ENCODE measurements around the gene CCL8.
"Not testable (repeated sequence)": the region's sequence is repeated elsewhere in the genome, so short reads cannot be mapped to it uniquely, and the experiment has no call there.

The CCL8 gene

DNA sequence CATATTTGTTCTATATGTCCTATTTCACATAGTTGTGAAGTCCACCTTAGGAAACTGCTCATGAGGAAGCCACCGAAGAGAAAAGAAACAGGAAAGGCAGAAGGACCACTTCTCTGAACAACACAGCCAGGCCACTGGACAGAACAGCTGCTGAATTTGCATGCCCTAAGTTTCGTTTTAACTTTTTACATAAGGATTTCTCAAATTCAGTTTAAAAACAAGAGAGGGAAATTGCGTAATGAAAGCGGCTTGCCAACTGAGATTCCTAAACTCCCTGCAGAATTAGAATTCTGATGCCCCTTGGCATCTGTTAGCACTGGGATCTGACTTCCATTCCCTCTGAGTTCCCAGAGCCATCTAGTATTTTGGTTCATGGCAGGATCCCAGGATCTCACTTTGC is 5.0 kb upstream of the CCL8 start:
- ATAC-seq (no peak), DNase-seq (no peak)

DNA sequence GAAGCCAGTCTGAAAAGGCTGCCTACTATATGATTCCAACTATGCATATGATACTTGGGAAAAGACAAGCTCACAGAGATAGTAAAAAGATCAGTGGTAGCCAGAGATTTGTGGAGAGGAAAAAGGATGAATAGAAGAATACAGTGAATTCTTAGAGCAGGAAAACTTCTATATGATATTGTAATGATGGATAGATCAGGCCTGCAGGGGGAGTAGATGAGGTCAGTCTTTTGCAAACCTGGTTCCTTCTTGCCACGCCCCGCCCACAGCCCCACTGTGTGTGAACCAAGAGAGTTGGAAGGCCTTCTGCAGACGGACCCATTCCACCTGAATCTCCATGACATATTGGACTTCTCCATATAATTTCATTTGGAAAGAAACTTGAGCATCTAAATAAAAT is 761 bp upstream of the CCL8 start:
- ATAC-seq (no peak), DNase-seq (peak; percentile 12)

DNA sequence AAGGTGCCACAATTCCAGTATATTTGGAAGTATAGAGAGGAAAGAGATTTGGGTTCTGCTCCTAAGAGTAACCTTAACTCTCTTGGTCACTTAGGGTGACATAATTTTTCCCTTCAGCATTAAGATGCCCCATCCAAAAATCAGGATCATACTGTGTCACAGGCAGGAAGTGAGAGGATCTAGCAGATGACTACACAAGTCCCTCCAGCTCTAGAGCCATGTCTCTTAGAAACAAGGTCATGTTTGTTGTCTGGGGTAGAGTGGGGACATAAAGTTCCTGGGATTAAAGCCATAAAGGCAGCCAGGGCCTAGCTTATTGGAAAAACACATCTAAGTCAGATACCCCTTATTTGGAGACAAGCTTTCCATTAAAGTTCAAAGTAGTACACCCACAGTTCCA is 2.7 kb downstream of the CCL8 start:
- no peak for DNase-seq
- ATAC-seq, result no peak

DNA sequence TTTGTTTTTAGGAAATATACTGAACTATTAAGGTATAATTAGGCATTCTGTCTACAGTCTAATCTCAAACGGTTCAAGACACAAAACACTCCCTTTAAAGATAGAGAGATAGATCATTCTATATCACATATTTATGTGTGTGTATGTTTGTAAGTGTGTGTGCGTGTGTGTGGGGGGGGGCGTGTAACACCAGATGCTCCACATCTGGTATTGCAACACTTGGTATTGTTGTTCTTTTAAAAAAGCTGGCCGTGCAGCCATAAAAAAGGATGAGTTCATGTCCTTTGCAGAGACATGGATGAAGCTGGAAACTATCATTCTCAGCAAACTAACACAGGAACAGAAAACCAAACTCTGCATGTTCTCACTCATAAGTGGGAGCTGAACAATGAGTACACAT is 8.3 kb downstream of the CCL8 start:
- ATAC-seq, DNase-seq: not testable (repeated sequence)

DNA sequence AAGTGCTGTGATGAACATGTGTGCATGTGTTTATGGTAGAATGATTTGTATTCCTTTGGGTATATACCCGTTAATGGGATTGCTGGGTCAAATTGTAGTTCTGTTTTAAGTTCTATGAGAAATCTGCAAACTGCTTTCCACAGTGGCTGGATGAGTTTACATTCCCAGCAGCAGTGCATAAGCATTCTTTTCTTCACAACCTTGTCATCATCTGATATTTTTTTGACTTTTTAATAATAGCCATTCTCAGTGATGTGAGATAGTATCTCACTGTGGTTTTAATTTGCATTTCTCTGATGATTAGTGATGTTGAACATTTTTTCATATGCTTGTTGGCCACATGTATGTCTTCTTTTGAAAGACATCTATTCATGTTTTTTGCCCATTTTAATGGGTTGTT is 18.5 kb downstream of the CCL8 start:
- no peak for DNase-seq
- ATAC-seq, result no peak

DNA sequence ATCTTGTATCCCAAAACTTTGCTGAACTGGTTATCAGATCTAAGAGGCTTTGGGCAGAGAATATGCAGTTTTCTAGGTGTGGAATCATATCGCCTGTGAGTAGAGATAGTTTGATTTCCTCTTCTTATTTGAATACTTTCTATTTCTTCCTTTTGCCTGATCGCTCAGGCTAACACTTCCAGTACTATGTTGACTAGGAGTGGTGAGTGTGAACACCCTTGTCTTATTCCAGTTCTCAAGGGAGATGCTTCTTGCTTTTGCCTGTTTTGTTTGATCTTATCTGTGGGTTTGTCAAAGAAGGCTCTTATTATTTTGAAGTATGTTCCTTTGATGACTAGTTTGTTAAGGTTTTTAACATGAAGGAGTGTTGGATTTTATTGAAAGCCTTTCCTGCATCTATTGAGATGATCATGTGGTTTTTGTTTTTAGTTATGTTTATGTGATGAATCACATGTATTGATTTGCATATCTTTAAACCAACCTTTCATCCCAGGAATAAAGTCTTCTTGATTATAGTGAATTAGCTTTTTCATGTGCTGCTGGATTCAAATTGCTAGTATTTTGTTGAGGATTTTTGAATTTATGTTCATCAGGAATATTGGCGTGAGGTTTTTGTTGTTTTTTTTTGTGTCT is 20.0 kb downstream of the CCL8 start:
- no peak for DNase-seq
- no peak for ATAC-seq

DNA sequence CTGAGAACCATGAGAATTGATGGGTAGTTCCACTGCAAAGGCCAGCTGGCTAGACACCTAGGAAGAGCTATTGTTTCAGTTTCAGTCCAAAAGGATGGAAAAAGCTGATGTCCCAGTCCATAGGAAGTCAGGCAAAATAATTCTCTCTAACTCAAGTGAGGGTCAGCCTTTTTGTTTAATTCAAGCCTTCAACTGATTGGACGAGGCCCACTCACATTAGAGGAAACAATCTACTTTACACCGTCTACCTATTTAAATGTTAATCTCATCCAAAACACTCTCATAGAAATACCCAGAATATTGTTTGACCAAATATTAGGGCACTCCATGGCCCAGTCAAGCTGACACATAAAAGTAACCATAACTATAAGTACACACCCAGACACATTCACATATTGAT is 22.7 kb downstream of the CCL8 start:
- ATAC-seq (no peak), DNase-seq (no peak)

DNA sequence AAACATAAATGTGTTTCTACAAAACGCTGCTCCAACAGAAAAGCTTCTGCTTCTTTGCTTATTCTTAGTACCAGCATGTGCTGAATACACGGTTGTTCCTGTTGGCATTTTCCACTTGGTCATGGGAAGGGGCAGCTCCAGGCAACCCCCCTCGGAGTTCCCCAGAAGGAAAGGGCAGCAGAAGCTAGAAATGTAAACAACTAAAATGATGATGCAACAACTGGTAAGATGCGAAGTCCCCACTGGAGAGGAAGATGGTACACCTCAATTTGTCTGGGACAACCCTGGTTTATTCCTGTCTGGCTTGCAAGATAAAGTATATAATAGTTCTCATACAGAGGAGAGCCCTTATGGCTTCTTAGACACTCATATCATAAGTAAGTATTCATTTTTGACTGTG is 27.8 kb downstream of the CCL8 start:
- DNase-seq (no peak), ATAC-seq (no peak)

DNA sequence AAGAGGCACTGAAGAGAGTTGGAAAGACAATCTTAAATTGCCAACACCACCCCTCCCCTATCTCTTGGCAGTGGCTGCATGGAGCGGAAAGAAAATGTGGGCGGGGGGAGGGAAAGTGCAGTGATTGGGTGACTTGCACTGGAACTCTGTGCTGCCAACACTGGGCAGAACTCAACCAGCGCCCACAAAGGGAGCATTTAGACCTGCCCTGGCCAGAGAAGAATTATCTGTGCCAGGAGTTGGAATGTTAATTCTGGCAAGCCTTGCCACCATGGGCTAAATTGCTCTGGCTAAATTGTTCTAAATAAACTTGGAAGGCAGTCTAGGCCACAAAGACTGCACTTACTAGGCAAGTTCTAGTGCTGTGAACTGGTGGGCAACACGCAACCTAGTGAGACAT is 30.5 kb downstream of the CCL8 start:
- ATAC-seq, result no peak
- DNase-seq, result no peak

DNA sequence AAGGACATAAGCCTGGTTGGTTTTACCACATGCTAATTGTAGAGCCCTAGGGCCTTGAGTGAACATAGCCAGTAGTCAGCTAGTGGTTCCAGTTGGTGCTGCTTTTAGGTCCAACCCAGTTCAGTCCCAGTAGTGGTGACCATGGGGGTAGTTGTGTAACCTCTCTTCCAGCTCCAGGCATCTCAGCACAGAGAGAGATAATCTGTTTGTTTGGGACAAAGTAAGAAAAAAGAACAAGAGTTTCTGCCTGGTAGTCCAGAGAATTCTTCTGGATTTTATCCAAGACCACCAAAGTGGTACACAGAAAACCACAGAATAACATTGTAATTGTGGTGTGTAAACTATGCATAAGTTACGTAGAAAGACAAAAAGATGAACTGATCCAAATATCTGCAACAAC is 31.9 kb downstream of the CCL8 start:
- ATAC-seq (no peak), DNase-seq (no peak)

DNA sequence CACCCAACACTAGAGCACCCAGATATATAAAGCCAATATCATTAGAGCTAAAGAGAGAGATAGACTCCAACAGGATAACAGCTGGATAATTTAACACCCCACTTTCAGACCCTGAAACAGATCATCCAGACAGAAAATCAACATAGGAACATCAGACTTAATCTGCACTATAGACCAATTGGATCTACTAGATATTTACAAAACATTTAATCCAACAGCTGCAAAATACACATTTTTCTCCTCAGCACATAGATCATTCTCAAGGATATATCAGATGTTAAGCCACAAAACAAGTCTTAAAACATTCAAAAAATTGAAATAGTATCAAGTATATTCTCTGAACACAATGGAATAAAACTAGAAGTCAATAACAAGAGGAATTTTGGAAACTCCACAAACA is 33.0 kb downstream of the CCL8 start:
- no peak for ATAC-seq

DNA sequence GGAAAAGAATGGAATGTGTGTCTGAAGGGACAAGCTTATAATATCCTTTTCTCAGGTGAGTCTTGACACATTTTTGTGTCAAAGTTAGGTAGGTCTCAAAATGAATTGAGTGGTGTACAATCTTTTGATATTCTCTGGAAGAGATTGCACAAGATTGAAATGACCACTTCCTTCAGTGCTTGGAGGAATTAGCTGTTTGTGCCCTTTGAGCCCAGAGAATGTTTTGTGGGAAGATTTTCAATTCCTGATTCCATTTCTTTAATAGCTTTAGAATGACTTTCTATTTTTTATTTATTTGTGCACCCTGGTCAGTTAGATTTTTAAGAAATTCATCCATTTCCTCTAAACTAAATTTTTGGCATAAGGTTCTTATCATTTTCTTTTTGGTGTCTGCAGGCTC is 35.4 kb downstream of the CCL8 start:
- ATAC-seq (no peak), DNase-seq (no peak)

More for the DNA sequence above, 33.0 kb downstream of the CCL8 start:
- no peak for DNase-seq

DNA sequence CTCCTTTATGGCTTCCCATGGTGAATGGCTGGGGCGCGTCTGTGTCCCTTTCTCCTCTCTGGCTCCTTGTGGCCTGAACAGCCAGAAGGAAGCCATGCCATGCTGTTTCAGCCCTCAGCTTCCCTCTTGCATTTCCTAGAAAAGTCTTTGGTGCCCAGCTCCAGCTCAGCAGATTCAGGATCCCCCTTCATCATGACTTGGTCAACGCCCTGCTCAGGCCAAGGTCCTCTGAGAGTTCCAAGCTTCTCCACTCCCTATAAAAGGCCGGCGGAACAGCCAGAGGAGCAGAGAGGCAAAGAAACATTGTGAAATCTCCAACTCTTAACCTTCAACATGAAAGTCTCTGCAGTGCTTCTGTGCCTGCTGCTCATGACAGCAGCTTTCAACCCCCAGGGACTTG is 37.0 kb downstream of the CCL8 start, which contains the start of gene CCL13:
TSS of gene CCL13 (plus strand) at position 287 of the 400 bp plus-strand sequence. CDS start at position 334, 47 bp downstream.
- DNase-seq (no peak), ATAC-seq (no peak)

DNA sequence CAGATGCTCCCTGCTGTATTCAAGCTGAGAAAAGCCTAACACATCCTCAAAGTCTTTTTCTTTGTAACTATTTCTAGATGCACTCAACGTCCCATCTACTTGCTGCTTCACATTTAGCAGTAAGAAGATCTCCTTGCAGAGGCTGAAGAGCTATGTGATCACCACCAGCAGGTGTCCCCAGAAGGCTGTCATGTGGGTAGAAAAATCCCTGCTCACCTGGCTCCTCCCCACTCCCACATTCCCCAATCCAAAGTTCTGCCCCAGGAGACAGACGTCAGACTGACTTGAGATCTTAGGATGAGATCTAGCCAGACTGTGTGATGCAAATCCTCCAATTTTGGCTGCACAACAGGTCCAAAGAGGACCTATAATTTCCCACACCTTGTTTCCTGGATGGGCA is 38.2 kb downstream of the CCL8 start:
- DNase-seq, result no peak
- no peak for ATAC-seq

DNA sequence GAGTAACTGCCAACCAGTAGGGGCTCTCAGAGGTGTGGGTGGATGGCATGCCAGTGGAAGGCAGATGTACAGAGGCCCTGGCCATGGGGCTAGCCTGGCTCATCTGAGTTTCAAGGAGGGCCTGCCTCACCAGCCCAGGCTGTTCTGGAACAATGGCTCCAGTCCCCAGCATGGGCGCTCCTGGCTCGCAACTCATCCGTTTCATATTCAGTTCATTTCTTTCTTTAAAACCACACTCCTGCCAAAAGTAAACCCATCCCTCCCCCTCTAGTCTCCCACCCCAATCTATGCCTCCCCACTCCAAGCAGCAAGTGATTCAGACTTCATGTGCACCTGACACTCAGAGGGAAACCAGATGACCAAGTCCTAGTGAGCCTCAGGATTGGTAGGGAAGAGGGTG is 39.4 kb downstream of the CCL8 start:
- no peak for DNase-seq
- no peak for ATAC-seq

DNA sequence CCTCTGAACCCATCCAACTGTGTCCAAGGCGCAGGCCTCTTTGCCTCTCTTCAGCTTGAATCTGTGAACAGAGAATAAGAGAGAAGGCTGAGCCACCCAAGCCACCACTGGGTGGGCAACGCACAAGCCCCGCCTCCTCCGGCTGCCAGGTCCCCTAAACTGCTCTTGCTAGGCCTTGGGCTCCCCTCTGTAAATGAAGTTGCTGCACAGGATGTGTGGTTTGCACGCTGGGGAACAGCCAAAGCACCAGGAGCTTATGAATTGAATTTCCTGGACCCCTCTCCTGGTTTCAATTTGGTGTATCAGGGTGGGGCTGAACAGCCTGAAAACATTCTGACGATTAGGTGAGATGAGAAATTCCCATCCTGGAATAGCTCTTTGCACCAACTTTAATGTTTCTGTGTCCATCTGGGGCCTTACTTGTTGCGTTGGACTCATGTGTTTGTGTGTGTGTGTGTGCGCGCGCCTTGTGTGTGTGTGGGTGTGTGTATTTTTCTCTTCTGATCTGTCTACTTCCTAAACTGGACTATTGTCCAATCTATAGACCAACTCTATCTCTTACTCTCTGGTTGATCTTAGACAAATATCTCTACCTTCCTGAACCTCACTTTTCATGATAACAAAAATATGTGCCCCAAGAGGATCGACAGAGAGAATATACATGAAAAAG is 41.5 kb downstream of the CCL8 start:
- no peak for ATAC-seq
- no peak for DNase-seq

DNA sequence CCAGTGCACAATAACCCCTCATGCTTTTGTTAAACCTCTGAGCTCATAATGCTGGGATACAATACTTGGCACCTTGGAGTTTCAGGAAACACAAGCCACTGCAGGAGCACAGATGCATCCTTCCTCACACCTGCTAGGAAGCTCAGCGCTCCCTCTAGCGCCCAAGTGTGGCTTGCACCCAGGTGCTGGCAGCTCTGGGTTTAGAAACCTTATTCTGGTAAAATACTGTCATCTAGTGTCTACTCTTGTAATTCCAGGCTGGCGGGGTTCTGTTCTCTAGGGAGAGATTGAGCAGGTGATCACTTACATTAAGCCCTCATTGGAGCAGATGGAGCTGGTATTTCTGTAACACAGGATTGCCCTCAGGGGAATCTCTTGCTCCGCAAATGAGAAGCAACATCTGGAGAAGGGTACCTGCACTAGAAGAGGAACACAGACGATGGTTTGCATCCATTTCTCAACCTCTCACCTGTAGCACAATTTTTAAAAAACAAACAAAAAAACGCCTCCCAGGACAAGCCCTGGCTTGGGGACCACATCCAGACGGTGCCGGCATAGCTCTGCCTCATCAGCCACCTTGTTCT is 42.3 kb downstream of the CCL8 start:
- DNase-seq (peak; percentile 83), ATAC-seq (peak; percentile 62)

DNA sequence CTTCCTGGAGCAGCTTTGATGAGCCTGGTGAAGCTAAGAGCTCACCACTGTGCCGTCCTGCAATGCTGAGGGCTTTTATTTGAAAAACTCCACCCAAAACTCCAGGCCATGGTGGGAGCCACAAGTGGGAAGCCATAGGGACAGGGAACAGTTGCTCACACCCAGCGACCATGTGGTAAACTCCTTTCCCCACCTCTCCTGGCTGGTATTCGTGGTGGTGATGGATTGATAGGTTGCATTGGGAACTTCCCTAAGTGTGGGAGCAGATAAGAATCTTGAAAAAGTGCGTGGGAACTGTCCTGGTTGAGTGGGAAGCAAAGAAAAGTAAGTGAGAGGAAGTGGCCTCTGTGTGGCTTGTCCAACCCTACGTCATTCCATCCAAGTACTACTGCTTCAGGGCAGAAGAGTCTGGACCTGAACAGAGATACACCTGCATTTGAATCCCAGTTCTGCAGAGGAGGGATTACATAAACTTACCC is 44.0 kb downstream of the CCL8 start, which contains the start of gene CCL1:
TSS of gene CCL1 (minus strand) at position 51 of the 479 bp plus-strand sequence. CDS start 72 bp downstream, outside the sequence.
- no peak for DNase-seq
- no peak for ATAC-seq

DNA sequence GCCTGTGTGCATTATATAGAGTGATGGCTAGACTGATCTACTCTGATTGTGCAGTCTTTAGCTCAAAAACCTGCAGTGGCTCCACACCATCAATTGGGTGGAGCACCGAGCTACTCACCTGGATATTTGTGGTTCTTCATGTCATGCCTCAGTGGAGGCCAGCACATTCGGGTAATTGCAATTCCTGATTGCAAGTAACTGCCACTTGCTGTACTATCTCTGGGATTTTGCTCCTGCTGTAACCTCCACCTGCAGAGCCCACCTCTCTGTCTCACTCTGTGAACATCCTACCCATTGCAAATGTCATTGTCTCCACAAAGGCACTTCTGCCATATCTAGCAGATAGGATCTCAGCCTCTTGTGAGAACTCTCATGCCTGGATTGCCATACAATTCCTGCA is 45.5 kb downstream of the CCL8 start:
- DNase-seq (no peak), ATAC-seq (no peak)

DNA sequence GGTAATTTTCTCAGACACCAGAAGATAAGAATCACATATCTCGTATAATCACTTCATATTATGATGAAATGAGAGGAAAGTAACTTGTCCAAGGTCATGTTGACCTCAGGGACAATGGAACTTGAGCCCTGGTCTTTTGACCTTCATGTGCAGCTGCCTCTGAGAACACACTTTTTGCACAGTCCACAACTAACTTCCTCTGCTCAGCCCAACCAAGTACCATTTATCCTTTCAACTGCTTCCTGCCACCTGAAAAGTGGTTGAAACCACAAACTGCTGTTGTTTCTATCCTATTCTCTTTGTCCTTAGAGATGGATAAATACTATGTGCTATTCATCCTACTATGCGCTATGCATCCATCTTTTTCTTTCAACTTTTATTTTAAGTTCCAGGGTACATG is 46.1 kb downstream of the CCL8 start:
- DNase-seq (no peak), ATAC-seq (no peak)

DNA sequence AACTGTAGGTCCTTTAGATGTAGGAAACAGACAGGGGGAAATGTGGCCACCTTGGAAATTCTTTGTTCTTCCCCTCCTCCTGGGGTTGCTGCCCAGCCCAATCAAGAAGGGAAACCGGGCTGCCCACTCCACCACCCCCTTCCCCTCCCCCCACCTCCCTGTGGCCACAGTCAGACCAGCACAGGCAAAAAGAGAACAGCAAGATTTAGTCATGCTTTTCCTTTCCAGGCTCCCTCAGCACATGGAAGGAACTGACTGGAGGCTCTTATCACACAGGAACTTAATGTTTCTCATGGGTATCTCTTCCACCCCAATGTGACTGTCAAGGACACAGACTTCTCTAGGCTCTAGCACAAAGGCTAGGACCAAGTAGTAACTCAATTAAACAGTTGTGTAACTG is 46.8 kb downstream of the CCL8 start:
- no peak for ATAC-seq
- DNase-seq, result no peak

DNA sequence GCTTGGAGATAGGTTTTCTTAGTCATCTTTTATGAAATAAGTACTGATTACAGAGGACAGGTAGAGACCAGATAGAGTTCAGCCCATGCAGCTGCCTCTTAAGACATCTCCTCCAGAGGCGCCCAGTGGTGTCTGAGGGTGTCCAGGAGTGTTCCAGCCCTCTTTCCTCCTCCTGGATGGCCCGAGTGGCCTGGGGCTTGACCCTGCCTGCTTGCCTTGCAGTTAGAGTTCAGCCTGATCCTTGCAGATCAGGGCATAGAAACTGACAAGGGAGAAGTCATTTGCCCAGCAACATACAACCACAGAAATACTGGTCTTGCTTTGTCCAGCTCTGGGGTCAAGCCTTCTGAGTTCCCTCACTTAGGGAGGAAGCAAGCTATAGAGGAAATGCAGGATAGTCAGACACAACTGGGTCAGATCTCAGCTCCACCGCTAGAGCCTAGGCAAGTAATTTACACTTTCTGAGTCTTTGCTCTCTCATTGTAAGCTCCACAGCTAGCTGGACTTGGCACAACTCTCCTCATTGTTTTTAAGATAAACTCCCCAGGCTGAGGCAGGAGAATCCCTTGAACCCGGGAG is 47.4 kb downstream of the CCL8 start:
- no peak for DNase-seq
- ATAC-seq, result no peak

DNA sequence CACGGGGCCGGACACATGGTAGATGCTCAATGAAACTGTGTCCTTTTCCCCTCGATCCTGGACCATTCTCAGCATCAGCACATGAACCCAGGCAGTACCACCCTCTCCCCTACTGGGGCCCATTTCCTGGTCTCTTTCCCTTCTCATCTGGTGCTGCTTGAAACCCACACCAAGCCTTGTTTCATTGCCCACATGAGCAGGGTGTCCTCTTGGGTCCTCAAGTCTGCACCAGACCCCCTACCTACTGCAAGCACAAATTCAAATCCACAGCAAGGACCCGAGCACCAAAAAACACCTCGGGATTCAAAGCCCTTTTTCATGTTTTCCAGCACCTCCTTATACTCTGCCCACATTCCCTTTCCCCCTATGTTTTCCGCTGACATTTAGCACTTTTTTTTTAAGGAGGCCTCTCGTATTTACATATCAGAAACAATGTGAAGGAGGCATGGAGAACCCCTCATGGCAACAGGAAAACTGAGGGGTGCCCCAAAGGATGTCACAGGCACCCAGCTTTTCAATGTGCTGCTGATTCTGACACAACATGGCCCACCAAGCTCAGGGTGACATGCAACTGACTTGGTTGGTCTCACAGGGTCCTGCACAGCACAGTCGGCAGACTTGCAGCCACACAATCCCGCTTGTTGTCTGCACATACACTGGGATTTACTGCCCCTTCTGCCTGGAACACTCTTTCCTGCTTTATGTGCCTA is 48.4 kb downstream of the CCL8 start:
- DNase-seq (no peak), ATAC-seq (no peak)
